GM21529 (cell line): Measurements from ENCODE around the gene DAZAP2.
"Not testable (repeated sequence)": the region's sequence is repeated elsewhere in the genome, so short reads cannot be mapped to it uniquely, and the experiment has no call there.

Experiments used
- ATAC-seq: cut with Tn5 transposase; IDR thresholded peaks from one replicate; pipeline ENCODE4 v1.9.1; 2021; ENCODE audit not compliant: unreplicated experiment

The DAZAP2 gene

GRCh38 chr12:51246254-51246853 lies 7.7 kb downstream of the DAZAP2 start:
- ATAC-seq: no peak

- no peak for ATAC-seq
Measured at GRCh38 chr12:51247523-51248206, 9.0 kb downstream of the DAZAP2 start.

GRCh38 chr12:51253276-51253675 lies 14.7 kb downstream of the DAZAP2 start:
- ATAC-seq: no peak

- ATAC-seq: no peak
Measured at GRCh38 chr12:51254536-51254935, 15.9 kb downstream of the DAZAP2 start.

GRCh38 chr12:51259600-51259999 lies 21.0 kb downstream of the DAZAP2 start:
- not testable (repeated sequence) for ATAC-seq

GRCh38 chr12:51262758-51263177 lies 24.1 kb downstream of the DAZAP2 start:
- no peak for ATAC-seq

- ATAC-seq: no peak
Measured at GRCh38 chr12:51263341-51263740, 24.7 kb downstream of the DAZAP2 start.

- ATAC-seq: no peak
Measured at GRCh38 chr12:51264297-51264696, 25.7 kb downstream of the DAZAP2 start.

GRCh38 chr12:51265024-51265423 lies 26.4 kb downstream of the DAZAP2 start:
- no peak for ATAC-seq

- peak; percentile 36 for ATAC-seq
Measured at GRCh38 chr12:51269174-51270066, 30.8 kb downstream of the DAZAP2 start.

GRCh38 chr12:51270067-51270950 lies 31.7 kb downstream of the DAZAP2 start, which contains the start of gene SMAGP:
Gene SMAGP, minus strand, starts transcription at chr12:51270415. Its CDS starts 1,137 bp downstream, at chr12:51269278.
- peak; percentile 74 for ATAC-seq

- ATAC-seq: no peak
Measured at GRCh38 chr12:51270951-51271518, 32.4 kb downstream of the DAZAP2 start.

- ATAC-seq: not testable (repeated sequence)
Measured at GRCh38 chr12:51272810-51273209, 34.2 kb downstream of the DAZAP2 start.

GRCh38 chr12:51275088-51275487 lies 36.5 kb downstream of the DAZAP2 start:
- ATAC-seq: no peak

GRCh38 chr12:51281202-51281924 lies 42.7 kb downstream of the DAZAP2 start:
- no peak for ATAC-seq

- ATAC-seq: no peak
Measured at GRCh38 chr12:51285843-51286242, 47.2 kb downstream of the DAZAP2 start.

- not testable (repeated sequence) for ATAC-seq
Measured at GRCh38 chr12:51291603-51292513, 53.2 kb downstream of the DAZAP2 start.
